Muscle layer of duodenum (tissue), 2 donors: ENCODE results near the gene ZDHHC8.

ENCODE experiments used
- H3K27ac ChIP-seq: one replicate; pipeline ENCODE4 v1.7.0; 2013; ENCODE audit warnings: mild to moderate bottlenecking, low read length
- H3K27me3 ChIP-seq: one replicate; pipeline ENCODE4 v1.7.0; 2013; ENCODE audit warnings: low read depth, mild to moderate bottlenecking, control low read depth, low read length
- H3K36me3 ChIP-seq, 2 donors: one replicate each; pipeline ENCODE4 v1.7.0; 2013; ENCODE audit warnings: low read length in 2 of 2, control low read depth in 1 of 2, mild to moderate bottlenecking in 1 of 2; ENCODE audit not compliant: insufficient read depth in 2 of 2, control insufficient read depth in 1 of 2
- H3K4me1 ChIP-seq, 2 donors: one replicate each; pipeline ENCODE4 v1.7.0; 2013; ENCODE audit warnings: low read length in 2 of 2, mild to moderate bottlenecking in 2 of 2, control low read depth in 1 of 2, moderate library complexity in 1 of 2; ENCODE audit not compliant: insufficient read depth in 2 of 2, control insufficient read depth in 1 of 2
- H3K4me3 ChIP-seq, 2 donors: one replicate each; pipeline ENCODE4 v1.7.0; 2013; ENCODE audit warnings: low read length in 2 of 2, low read depth in 1 of 2, mild to moderate bottlenecking in 1 of 2
- H3K9me3 ChIP-seq, 2 donors: one replicate each; pipeline ENCODE4 v1.7.0; 2013; ENCODE audit warnings: low read length in 2 of 2, control low read depth in 1 of 2, mild to moderate bottlenecking in 1 of 2; ENCODE audit not compliant: control insufficient read depth in 1 of 2
- donor health status: healthy.

Gene ZDHHC8

GRCh38 chr22:20143883-20144665 lies 12.5 kb downstream of the ZDHHC8 start:
- H3K27ac ChIP-seq: no peak overlapping the region
- H3K9me3 ChIP-seq: no peaks in the 10 kb centered on the region
- H3K27me3 ChIP-seq: no peaks in the 10 kb centered on the region
- no peak overlapping the region for H3K4me3 ChIP-seq
- H3K4me1 ChIP-seq: no peaks in the 10 kb centered on the region
- H3K36me3 ChIP-seq: peaks cover 0 to 47% of the 10 kb centered on the region in 2 donors

- Histone ChIP-seq H3K27me3 (no peaks in the 10 kb centered on the region), H3K4me3 (no peak overlapping the region), H3K27ac (no peak overlapping the region), H3K9me3 (no peaks in the 10 kb centered on the region), H3K36me3 (peaks cover 0 to 38% of the 10 kb centered on the region in 2 donors), H3K4me1 (no peaks in the 10 kb centered on the region)
These were observed 13.7 kb downstream of the ZDHHC8 start for GRCh38 chr22:20145206-20145831.

- Histone ChIP-seq H3K36me3 (peaks cover 0 to 35% of the 10 kb centered on the region in 2 donors), H3K4me3 (no peak overlapping the region)
These were observed 14.2 kb downstream of the ZDHHC8 start for GRCh38 chr22:20145832-20146223.

GRCh38 chr22:20146777-20147176 lies 15.2 kb downstream of the ZDHHC8 start:
- Histone ChIP-seq H3K4me1 (no peaks in the 10 kb centered on the region), H3K36me3 (peaks cover 0 to 27% of the 10 kb centered on the region in 2 donors), H3K4me3 (no peak overlapping the region), H3K27me3 (no peaks in the 10 kb centered on the region), H3K27ac (no peak overlapping the region), H3K9me3 (no peaks in the 10 kb centered on the region)

More at GRCh38 chr22:20145832-20146223, 14.2 kb downstream of the ZDHHC8 start:
- Histone ChIP-seq H3K9me3 (no peaks in the 10 kb centered on the region), H3K4me1 (no peaks in the 10 kb centered on the region), H3K27ac (no peak overlapping the region), H3K27me3 (no peaks in the 10 kb centered on the region)

GRCh38 chr22:20147237-20147988 lies 15.8 kb downstream of the ZDHHC8 start:
- no peaks in the 10 kb centered on the region for H3K9me3 ChIP-seq
- H3K4me1 ChIP-seq: no peaks in the 10 kb centered on the region
- H3K27me3 ChIP-seq: no peaks in the 10 kb centered on the region
- H3K36me3 ChIP-seq: peaks cover 0 to 24% of the 10 kb centered on the region in 2 donors
- H3K27ac ChIP-seq: no peak overlapping the region
- no peak overlapping the region for H3K4me3 ChIP-seq

- Histone ChIP-seq H3K36me3 (peaks cover 0 to 15% of the 10 kb centered on the region in 2 donors), H3K27me3 (no peaks in the 10 kb centered on the region), H3K9me3 (no peaks in the 10 kb centered on the region), H3K4me1 (no peaks in the 10 kb centered on the region), H3K27ac (no peak overlapping the region), H3K4me3 (no peak overlapping the region)
These were observed 16.8 kb downstream of the ZDHHC8 start for GRCh38 chr22:20148414-20148813.

GRCh38 chr22:20149257-20150250 lies 17.9 kb downstream of the ZDHHC8 start:
- H3K27ac ChIP-seq: no peak overlapping the region
- no peaks in the 10 kb centered on the region for H3K27me3 ChIP-seq
- H3K4me1 ChIP-seq: no peaks in the 10 kb centered on the region
- peaks cover 0 to 7% of the 10 kb centered on the region in 2 donors for H3K36me3 ChIP-seq
- no peak overlapping the region for H3K4me3 ChIP-seq
- H3K9me3 ChIP-seq: no peaks in the 10 kb centered on the region

- H3K9me3 ChIP-seq: no peaks in the 10 kb centered on the region
- no peaks in the 10 kb centered on the region for H3K4me1 ChIP-seq
- H3K36me3 ChIP-seq: peaks cover 0 to 2% of the 10 kb centered on the region in 2 donors
- no peaks in the 10 kb centered on the region for H3K27me3 ChIP-seq
- no peak within 1 kb of the TSS for H3K4me3 ChIP-seq
- no peak within 1 kb of the TSS for H3K27ac ChIP-seq
These were observed 19.0 kb downstream of the ZDHHC8 start, which contains the start of gene CCDC188 for GRCh38 chr22:20150381-20151275. Gene CCDC188 (minus strand): TSS chr22:20151055. CDS start chr22:20150986, 69 bp downstream.

GRCh38 chr22:20151276-20151588 lies 19.6 kb downstream of the ZDHHC8 start:
- H3K4me3 ChIP-seq: no peak overlapping the region

GRCh38 chr22:20152464-20152890 lies 20.9 kb downstream of the ZDHHC8 start:
- no peak overlapping the region for H3K4me3 ChIP-seq
- H3K4me1 ChIP-seq: no peaks in the 10 kb centered on the region
- H3K27me3 ChIP-seq: no peaks in the 10 kb centered on the region
- H3K36me3 ChIP-seq: no peaks in the 10 kb centered on the region
- H3K9me3 ChIP-seq: no peaks in the 10 kb centered on the region
- H3K27ac ChIP-seq: no peak overlapping the region

More at GRCh38 chr22:20151276-20151588, 19.6 kb downstream of the ZDHHC8 start:
- H3K27ac ChIP-seq: no peak overlapping the region
- H3K27me3 ChIP-seq: no peaks in the 10 kb centered on the region
- H3K4me1 ChIP-seq: no peaks in the 10 kb centered on the region
- no peaks in the 10 kb centered on the region for H3K9me3 ChIP-seq
- no peaks in the 10 kb centered on the region for H3K36me3 ChIP-seq
